ENCODE data around the gene MTUS2. TPM values are rescaled to one million over a fixed set of nuclear protein-coding genes. Genes with fewer than 3 reads are reported as not detected.

Gene MTUS2
- total and polyA plus RNA-seq, 2 experiments from 2014 or later = 3.0 to 4.3 TPM

- H3K9me2 ChIP-seq (replicated peaks; ENCODE audit: insufficient read depth) = no peaks in the 10 kb centered on the region
- H3K36me3 ChIP-seq (replicated peaks; ENCODE audit: insufficient read depth, low read depth) = no peaks in the 10 kb centered on the region
- WGBS (ENCODE audit: low lambda C conversion rate, missing lambda C conversion rate) = 71% methylated on average over 1 of the region's 1 CpG
- H3K4me3 ChIP-seq = no peak overlapping the region
- DNase-seq (ENCODE audit: low spot score) = no peak
- H3K27ac ChIP-seq = no peak overlapping the region
- H3K4me2 ChIP-seq = no peak overlapping the region
- H3K79me2 ChIP-seq = no peaks in the 10 kb centered on the region
- H4K20me1 ChIP-seq (ENCODE audit: insufficient read depth, poor library complexity, severe bottlenecking) = no peaks in the 10 kb centered on the region
- H3K27me3 ChIP-seq = no peaks in the 10 kb centered on the region
- H2AFZ ChIP-seq = no peak overlapping the region
- H3K4me1 ChIP-seq (ENCODE audit: insufficient read depth) = no peaks in the 10 kb centered on the region
- no peaks in the 10 kb centered on the region for H3K9me3 ChIP-seq (ENCODE audit: low read depth)
- TF ChIP-seq EZH2 (IDR thresholded peaks at IDR 0.05; ENCODE audit: borderline replicate concordance) = no peak
- no peak for TF ChIP-seq CTCF (IDR thresholded peaks at IDR 0.05; ENCODE audit: poor library complexity)
- no peak for TF ChIP-seq EZH2phosphoT487 (IDR thresholded peaks at IDR 0.05; ENCODE audit: low read depth, severe bottlenecking, unreplicated experiment)
These were observed 480.9 kb downstream of the MTUS2 start for GRCh38 chr13:29301027-29301426.

DNA sequence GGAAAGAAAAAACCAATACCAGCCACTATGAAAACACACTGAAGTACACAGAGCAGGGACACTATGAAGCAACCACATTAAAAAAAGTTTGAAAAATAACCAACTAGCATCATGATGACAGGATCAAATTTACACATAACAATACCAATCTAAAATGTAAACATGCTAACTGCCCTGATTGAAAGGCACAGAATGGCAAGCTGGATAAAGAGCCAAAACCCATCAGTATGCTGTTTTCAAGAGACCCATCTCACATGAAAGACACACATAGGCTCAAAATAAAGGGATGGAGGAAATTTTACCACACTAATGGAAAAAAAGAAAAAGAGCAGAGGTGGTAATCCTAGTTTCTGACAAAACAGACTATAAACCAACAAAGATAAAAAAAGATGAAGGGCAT, 484.0 kb downstream of the MTUS2 start:
- H3K4me1 ChIP-seq (ENCODE audit: insufficient read depth) = no peaks in the 10 kb centered on the region
- H3K79me2 ChIP-seq = no peaks in the 10 kb centered on the region
- H4K20me1 ChIP-seq (ENCODE audit: insufficient read depth, poor library complexity, severe bottlenecking) = no peaks in the 10 kb centered on the region
- H3K4me2 ChIP-seq = no peak overlapping the region
- DNase-seq (ENCODE audit: low spot score) = no peak
- no peak overlapping the region for H2AFZ ChIP-seq
- no peaks in the 10 kb centered on the region for H3K27me3 ChIP-seq
- no peaks in the 10 kb centered on the region for H3K9me3 ChIP-seq (ENCODE audit: low read depth)
- no peaks in the 10 kb centered on the region for H3K9me2 ChIP-seq (replicated peaks; ENCODE audit: insufficient read depth)
- TF ChIP-seq EZH2 (IDR thresholded peaks at IDR 0.05; ENCODE audit: borderline replicate concordance) (no peak), CTCF (IDR thresholded peaks at IDR 0.05; ENCODE audit: poor library complexity) (no peak), EZH2phosphoT487 (IDR thresholded peaks at IDR 0.05; ENCODE audit: low read depth, severe bottlenecking, unreplicated experiment) (no peak)
- H3K27ac ChIP-seq = no peak overlapping the region
- H3K36me3 ChIP-seq (replicated peaks; ENCODE audit: insufficient read depth, low read depth) = no peaks in the 10 kb centered on the region
- no peak overlapping the region for H3K4me3 ChIP-seq

DNA sequence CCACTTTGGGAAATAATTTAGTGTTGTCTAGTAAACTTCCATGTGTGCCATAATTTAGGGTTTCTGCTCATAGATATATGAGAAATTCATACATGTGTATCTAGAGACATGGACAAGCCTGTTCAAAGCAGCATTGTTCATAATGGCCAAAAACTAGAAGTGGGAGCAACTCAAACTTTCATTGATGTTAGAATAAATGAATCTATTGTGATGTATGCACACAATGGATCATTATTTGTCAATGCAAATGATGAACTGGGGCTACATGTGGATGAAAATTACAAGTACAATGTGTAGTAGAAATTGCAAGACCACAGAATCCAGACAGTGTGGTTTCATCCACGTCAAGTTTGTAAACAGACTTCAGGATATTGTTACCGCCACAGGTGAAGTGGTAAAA, 490.7 kb downstream of the MTUS2 start:
- H2AFZ ChIP-seq = no peak overlapping the region

More for the DNA sequence above, 490.7 kb downstream of the MTUS2 start:
- no peak for TF ChIP-seq CTCF (IDR thresholded peaks at IDR 0.05; ENCODE audit: poor library complexity)
- TF ChIP-seq EZH2 (IDR thresholded peaks at IDR 0.05; ENCODE audit: borderline replicate concordance) = no peak
- no peak for TF ChIP-seq EZH2phosphoT487 (IDR thresholded peaks at IDR 0.05; ENCODE audit: low read depth, severe bottlenecking, unreplicated experiment)
- H3K4me2 ChIP-seq = no peak overlapping the region
- H4K20me1 ChIP-seq (ENCODE audit: insufficient read depth, poor library complexity, severe bottlenecking) = no peaks in the 10 kb centered on the region
- H3K79me2 ChIP-seq = no peaks in the 10 kb centered on the region
- DNase-seq (ENCODE audit: low spot score) = no peak
- H3K9me2 ChIP-seq (replicated peaks; ENCODE audit: insufficient read depth) = no peaks in the 10 kb centered on the region
- H3K27ac ChIP-seq = no peak overlapping the region
- H3K4me3 ChIP-seq = no peak overlapping the region
- H3K36me3 ChIP-seq (replicated peaks; ENCODE audit: insufficient read depth, low read depth) = no peaks in the 10 kb centered on the region
- WGBS (ENCODE audit: low lambda C conversion rate, missing lambda C conversion rate) = 78% methylated on average over 2 of the region's 2 CpGs
- no peaks in the 10 kb centered on the region for H3K4me1 ChIP-seq (ENCODE audit: insufficient read depth)
- H3K27me3 ChIP-seq = no peaks in the 10 kb centered on the region
- no peaks in the 10 kb centered on the region for H3K9me3 ChIP-seq (ENCODE audit: low read depth)

All from hepatocyte (in vitro differentiated cells).